ENCODE results near the gene DPM2.

DPM2 gene

DNA sequence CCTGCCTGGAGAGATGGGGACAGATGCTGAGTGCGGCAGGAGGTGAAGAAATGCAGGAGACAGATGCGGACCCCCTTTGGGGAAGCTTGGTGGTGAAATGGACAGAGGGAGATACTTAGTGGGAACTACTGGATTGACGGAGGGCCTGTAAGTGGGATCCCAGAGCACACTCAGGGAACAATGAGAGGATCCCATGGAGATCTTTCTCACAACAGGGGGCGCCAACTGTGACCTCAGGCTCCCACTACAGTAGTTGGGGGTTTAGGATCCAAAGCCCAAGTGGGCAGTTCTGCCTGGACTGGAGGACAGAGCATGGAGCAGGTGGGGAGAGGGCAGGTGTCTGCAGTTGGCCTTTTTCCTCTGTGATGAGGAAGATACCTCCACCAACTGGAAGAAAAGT lies 3.4 kb downstream of the DPM2 start:
- DNase-seq, result no peak

DNA sequence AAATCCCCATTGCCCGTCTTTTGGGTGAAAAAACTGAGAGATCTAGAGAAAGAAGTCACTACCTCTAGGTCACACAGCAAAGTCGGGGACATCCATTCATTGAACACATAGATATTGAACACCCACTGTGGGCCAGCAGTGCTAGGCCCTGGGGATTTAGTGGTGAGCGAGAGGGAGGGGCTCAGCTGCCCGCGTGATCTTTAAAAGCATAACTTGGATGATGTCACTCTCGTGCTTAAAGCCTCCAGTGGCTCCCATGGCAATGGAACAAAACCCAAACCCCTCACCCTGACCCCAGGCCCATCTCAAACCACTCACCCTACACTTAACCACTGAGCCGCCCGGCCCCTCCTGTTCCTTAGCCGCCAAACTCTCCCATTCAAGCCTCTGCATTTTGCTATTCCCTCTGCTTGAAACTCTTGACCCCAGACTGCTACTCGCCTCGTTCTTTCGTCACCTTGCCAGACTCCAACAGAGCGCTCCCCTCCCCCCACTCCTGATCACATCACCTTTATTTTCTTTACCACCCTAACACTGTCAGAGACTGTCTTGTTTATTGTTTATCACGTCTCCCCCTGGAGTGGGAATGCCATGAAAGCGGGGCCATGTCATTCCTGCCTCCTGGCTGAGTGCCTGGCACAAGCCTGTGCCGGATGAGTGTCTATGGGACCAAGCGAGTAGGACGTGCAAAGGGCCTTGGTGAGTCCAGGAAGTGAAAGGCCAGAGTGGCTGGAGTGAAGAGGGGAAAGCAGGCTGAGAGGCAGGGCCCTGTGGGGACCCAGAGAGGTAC lies 6.4 kb downstream of the DPM2 start:
- no peak for DNase-seq

DNA sequence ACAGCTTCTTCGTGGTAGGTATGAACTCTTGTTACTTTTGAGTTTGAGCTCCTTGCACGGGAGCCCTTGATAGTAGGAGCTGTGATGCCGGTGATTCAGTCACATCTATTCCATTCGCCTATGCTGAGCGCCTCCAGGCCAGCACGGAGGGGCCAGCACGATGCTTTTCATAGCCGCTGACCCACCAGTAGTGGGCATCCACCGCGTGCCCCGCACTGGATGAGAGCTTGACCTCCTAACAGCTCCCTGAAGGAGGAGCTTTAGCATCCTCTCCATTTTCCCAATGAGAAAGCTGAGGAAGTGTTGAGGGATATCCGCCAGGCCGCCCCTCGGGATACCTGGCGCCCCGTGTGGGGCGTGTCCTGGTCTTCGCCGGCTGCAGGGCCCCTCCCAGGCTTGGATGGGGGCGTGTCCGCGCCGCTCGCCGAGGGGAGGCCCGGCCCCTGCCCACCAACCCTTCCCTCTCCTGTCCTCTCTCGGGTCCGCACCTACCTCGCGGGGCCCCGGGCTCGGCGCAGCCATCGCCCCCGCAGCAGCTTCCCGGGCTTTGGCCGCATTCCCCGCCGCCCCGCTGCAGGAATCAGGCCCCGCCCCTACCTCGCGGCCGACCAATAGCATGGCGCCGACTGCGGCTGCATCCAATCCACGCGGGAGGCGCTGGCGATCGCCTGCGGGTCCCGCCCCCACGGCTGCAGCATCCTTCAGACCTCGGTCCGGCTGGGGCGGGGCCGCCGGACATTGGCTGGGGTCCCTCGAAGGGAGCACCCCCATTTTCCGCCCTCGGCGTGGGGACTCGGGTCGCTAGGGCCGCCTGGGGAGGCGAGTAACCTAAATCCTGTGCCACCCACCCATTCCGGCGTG lies 7.2 kb downstream of the DPM2 start, which contains the start of gene PIP5KL1:
PIP5KL1 (minus strand) TSS at position 547 of the 861 bp plus-strand sequence; CDS start at position 522, 25 bp downstream.
- DNase-seq, result peak in 3 of 4 experiments; percentile 26 to 63 (median 42)

DNA sequence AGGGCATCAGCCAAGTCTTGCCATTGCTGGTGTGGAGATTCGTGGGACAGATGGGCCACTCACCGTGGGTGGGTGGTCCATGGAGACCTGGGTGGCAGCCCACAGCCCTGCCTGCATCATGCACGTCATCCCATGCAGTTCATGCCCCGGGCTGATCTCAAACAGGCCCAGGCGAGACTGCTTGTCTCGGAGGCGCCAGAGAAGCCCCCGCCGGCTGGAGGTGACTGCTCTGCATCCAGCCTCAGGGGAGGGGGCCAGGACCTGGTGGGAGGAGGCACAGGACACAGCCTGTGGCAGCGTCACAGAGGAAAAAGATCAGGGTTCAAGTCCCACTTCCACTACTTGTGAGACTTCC lies 8.1 kb downstream of the DPM2 start:
- DNase-seq, result no peak

DNA sequence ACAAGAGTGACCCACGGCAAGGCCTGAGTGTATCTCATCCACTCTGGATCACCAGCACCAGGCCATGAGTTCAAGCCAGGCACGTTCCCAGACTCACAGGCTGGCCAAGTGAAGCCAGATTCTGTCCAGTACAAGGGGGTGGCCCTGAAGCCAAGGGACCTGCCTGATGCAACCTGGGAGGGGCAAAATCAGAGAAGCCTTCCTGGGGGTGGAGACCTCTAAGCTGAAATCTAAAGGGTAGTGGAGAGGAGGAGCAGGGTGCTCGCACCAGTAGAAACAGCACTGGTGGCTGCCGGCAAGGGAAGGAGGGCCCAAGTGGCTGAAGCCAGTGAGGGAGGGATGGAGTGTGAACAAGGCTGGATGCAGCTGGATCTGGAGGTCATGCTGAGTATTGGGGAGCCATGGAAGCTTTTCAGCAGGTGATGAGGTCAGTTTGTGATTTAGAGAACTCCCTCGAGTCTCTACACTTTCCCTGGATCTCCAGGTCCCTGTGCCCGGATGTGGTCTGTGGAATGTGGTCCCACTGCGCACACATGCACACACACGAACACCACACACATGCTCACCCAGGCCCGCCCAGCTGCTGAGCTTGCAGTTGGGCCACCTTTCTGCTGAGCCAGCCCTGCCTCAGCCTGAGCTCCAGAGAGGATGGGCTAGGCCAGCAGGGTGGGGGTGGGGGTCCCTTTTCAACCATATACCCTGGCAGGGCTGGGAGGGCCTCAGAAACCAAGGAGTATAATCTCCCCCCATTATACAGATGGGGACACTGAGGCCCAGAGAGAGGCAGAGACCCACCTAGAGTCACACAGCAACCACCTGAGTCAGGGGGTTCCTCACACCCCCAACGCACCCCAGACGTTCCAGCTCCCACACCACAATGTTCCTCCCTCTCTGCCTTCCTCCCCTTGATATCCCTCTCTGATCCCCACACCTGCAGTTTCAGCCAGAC lies 8.7 kb downstream of the DPM2 start:
- no peak for DNase-seq

DNA sequence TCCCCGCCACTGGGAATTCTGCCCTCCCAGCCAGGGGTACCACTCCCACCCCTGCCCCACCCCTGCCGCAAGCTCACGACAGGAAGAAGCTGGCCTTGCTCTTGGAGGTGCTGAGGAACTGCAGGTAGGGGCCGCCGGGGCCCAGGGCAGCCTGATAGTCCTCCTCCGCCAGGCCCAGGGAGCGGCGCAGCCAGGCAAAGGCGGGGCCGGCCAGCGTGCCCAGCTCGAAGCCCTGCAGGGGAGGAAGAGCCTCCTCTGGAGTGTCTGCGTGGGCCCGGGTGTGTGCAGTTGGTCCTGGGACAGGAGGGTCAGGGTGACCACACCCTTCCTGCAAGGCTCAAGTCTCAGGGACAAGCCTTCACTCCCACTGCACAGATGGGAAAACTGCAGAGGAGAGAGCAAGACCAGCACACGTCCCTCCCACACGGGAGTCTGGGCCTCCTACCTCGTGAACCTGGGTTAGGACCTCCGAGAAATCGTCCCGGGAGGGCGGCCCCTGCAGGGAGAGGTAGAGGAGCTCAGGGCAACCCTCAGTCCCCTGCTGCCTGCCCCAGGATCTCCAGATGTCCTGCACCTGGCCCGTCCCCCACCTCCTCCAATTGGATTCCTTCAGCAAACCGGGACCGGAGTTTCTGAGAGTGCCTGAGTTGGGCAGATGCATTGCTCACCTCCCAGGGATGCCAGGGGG lies 9.5 kb downstream of the DPM2 start:
- no peak for DNase-seq

DNA sequence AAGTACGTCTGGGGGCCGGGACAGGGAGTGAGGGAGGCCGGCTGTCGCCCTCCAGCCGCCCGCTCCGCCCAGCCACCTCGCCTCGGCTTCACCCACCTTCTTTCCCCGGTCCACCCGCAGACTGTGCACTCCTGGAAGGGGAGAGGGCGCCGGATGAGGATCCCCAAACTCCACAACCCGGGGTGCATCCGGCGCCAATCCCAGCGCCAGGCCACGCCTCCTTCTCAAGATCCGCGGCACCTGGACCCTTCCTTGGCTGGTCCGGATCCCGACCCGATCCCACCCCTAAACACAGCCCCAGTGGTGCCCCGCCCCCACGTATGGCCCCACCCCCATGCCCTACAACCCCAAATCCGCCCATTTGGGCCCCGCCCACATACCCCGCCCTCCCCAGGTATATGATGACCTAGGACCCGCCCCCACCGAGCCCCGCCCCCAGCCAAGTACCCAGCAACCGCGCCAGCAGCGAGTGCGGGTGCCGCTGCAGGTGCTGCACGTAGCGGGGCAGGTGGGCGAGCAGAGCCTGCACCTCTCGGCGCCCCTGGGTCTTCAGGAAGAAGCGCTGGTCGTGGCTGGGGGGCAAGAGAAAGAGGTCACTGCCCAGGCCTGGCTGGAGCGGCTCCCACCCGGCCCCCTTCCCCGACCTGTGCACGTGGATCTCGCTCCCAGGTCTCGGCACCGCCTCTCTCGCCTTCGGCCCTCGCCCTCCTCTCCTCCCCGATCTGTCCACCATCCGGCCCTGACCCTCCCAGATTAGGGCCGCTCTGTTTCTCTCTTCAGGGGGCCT lies 10.3 kb downstream of the DPM2 start:
- DNase-seq, result peak; percentile 27 to 82 (median 64)

DNA sequence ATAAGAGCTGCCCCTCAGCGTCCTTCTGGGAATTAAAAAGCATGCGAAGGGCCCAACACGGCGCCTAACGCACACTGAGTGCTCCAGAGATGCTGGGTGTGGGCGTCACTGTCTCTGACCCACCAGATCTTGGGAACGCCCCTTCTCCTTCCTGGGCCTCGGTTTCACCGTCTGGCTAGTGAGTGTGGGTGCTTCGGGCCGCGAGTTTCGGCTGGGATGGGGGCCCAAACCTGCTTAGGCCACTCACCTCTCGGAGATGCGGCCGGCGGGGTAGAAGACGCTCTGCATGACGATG lies 10.8 kb downstream of the DPM2 start:
- no peak for DNase-seq

DNA sequence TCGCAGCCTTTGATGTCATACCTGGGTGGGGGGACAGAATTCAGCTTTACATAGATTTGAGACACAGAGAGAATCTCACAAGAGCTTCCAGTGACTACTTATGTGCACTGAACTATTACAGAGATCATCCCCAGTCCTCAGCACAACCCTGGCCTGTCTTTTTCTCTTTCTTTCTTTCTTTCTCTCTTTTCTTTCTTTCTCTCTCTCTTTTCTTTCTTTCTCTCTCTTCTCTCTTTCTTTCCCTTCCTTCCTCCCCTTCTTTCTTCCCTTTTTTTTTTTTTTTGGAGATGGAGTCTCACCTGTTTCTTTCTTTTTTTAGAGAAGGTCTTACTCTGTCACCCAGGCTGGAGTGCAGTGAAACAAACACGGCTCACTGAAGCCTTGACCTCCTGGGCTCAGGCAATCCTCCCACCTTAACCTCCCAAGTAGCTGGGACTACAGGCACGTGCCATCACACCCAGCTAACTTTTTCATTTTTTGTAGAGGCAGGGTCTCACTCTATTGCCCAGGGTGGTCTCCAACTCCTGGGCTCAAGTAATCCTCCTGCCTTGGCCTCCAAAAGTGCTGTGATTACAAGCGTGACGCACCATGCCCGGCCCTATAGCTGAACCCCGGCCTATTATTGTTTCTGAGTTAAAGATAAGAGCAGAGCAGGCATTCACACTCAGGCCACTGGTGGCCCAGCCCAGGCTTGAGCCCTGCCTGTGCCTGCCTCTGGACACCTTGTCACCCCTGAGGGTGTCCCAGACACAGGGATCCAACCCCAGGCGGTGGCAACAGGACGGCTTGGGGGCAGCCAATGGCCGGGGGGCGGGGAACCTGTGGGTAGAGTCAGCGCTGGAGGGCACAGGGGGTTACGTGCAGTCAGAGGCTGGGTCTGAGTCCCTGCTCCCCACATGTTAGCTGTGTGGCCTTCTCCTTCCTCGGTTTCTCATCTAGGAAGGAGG lies 11.4 kb downstream of the DPM2 start:
- no peak for DNase-seq

DNA sequence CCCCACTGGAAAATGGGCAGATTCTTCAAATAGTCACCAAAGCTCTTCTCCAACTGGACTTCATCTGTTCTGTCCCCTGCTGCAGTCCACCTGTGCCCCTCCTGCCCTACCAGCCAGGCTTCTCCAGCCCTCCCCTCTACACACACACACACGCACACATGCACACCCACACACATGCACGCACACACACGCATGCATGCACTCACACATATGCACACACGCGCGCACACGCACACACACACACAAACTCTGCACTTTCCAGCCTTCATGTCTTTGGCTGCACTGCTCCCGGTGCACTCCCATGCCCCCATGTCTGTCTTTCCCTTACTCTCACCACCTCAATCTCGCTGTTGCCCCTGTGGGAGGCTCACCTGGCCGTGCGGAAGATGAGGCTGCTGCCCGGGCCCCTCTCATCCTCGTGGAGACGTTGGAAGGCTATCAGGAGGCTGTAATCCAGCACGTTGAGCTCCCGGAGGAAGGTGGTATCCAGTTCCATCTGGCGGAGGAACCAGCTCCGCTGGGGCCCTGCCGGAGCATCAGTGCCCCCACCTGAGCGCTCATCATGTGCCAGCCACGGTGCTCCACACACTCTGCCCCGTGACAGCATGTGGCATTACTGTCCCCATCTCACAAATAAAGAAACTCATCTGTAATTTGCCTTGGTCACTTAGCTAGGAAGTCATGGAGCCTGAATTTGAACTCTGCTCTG lies 12.8 kb downstream of the DPM2 start:
- DNase-seq, result no peak

DNA sequence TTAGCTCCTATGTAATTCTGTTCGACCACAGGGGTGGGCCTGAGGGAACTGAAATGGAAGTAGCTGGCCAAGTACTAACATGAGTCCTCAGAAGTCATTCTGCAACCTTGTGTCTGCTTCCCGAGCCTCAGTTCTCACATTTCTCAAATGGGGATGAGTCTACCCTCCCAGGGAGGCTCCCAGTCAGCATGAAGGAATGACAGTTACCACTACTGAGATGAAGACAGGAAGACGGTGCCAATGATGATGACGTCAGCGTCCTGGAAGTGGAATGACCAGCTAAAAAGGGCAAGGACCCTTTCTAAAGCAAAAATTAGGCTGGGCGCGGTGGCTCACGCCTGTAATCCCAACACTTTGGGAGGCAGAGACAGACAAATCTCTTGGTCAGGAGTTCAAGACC lies 13.9 kb downstream of the DPM2 start:
- no peak for DNase-seq

DNA sequence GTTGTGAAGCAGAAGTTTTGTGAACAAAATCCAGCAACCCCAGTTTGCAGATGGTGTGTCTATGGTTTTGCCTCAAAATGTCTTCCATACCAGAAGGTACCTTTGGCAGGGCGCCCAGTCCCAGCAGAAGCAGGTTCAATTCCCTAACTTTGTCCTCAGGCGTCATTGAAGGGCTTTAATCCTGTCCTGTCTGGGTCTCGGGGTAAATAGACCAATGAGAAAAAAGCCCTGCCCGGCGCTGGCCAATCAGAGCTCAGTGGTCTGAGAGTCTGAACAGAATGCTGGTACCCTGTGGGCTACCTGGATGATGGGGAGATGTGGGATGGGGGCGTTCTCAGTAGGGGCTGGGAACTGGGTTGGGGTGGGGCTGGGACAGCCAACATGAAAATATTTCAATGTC lies 14.6 kb downstream of the DPM2 start:
- DNase-seq, result no peak

DNA sequence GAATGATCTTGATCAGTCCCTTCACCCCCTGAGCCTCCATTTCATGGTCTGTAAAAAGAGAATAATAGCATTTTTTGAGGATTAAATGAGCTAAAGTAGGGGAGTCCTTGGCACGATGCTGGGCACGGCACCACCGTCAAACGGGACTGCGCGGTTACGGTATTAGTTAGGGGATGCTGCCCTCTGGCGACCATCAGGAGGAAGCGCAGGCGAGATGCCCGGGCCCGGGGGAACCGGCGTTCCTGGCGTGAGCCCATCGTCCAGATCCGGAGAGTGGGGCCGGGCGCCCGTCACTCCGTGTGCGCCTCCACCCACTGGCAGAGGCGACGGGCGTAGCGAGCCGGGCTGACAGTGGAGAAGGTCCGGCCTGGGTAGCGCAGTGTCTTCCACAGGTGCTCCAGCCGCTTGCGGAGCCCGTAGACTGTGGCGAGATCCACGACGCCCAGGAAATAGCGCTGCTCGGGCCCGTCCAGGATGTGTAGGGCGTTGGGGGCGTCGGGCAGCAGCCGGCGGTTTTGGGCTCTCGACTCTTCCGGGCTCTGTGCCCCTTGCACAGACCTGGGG lies 16.0 kb downstream of the DPM2 start:
- peak; percentile 69 to 77 (median 71) for DNase-seq

DNA sequence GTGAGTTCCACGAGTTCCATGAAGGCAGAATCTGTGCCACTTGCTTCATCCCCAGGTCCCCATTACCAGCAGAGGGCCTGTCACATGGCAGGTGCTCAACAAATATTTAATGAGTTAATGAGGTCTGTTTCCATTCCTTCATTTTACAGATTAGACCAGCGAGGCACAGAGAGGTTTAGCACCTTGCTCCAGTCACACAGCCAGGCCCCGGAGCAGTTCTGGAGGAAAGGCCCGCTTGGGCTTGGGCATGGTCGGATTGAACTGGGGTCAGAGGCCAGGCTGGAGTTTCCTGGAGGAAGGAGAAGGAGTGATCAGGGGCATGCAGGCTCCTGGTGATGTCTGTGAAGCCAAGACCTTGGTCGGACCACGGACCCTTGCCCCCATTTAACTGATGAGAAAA lies 16.9 kb downstream of the DPM2 start:
- no peak for DNase-seq

DNA sequence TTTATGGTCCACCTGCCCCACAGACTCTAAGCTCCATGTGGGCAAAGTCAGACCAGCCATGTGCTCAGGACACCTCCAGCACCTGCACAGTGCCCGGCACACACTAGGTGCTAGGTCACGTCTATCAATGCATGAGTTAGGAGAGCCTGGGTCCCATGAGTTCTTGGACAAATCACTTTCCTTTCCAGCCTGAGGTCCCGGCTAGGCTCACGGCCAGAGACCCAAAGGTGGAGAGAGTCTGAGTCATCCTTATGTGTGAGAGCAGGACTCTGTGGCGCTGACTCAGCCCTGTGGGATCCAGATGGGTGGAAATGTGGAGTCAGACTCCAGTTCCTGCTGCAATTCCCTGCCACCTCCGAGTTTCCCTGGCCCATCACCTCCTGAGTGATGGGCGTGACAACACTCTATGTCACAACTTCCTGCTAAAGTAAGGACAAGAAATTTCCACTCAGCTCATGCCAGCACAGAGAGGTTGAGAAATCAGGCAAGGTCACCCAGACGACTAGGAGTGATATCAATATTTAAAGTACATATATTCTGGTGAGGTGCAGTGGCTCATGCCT lies 18.3 kb downstream of the DPM2 start:
- no peak for DNase-seq

DNA sequence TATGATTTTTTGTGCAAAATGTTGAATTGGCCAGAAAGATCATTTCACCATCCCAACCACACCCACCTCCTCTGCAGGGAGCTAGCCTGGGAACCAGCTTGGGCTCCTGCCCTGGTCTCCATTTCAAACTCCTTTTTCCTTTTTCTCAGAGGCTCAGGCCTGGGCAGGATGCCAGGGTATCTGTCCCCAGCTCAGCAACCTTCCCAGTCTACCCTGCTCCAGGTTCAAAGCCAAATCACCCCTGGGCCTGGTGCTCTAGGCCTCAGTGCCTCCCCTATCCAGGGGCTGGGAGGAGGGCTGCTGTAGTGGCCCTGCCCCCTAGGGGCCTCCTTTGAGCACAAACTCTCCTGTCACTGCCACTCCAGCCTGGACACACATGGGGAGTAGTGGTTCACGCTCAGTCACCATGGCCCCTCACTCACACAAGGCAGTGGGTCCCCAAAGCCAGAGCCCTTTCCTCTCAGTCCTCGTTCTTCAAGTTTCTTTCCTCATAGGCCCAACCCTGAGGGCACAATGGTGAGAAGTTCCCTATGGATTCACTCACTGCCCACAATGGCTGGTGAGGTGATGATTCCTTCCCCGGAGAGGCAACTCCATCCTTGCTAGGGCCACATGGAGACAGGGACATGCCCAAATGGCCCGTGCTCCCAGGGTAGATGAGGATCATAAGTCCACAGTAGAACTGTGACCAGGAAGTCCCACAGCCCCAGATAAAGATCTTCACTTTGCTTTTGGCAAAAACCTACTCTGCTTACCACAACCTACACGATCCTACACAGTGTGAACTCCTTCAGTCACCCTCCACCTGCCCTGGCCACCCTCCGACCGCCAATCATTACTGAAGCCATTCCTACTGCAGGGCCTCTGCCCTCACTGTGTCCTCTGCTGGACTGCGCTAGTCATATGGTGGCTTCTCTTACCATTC lies 19.2 kb downstream of the DPM2 start:
- DNase-seq, result no peak

DNA sequence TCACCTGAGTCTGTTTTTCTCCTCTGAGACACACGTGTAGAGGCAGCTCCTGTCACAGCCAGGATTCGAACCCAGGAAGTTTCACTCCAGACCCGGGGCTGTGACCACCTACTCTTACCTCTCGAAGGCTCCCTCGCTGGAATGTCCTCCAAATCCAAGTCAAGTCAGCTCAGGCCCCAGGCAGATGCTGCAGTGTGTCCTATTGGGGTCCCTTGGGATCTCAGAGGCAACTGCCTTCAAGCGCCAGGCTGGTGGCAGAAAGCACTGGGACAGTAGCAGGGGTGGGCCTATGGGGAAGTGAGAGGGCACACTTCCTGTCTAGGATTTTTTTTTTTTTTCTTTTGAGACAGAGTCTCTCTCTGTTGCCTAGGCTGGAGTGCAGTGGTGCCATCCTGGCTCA lies 20.1 kb downstream of the DPM2 start:
- DNase-seq, result no peak

Measured in activated naive CD4-positive, alpha-beta T cell (primary cell).